Esophagus mucosa (tissue), 1 donor: Measurements from ENCODE around the gene ASIC4. TPM values are rescaled to one million over a fixed set of nuclear protein-coding genes. Genes with fewer than 3 reads are reported as not detected.
A peak's percentile ranks its signal among the peaks of the same experiment; 100 is the strongest.

Source experiments
- ATAC-seq: fragments of 200-7000 bp; cut with Tn5 transposase; one replicate; pipeline ENCODE4 v1.9.1; 2020
- total RNA-seq: library from RNA; stranded (reverse); gene quantifications from one replicate; pipeline ENCODE4 v1.2.4, GENCODE V29; 2023
- donor health status: DM: yes; HTN: yes; CAD: no.

ASIC4 gene
- total RNA-seq, 1 donor from 2014 or later: not detected

- no peak for ATAC-seq
Measured at GRCh38 chr2:219537657-219538488, 23.6 kb downstream of the ASIC4 start.

GRCh38 chr2:219538504-219538951 lies 24.2 kb downstream of the ASIC4 start:
- no peak for ATAC-seq

- no peak for ATAC-seq
Measured at GRCh38 chr2:219538956-219539788, 24.9 kb downstream of the ASIC4 start.

- ATAC-seq: no peak
Measured at GRCh38 chr2:219539926-219540678, 25.8 kb downstream of the ASIC4 start.

- ATAC-seq: no peak
Measured at GRCh38 chr2:219540784-219541504, 26.7 kb downstream of the ASIC4 start.

- ATAC-seq: peak; percentile 38
Measured at GRCh38 chr2:219541611-219542180, 27.4 kb downstream of the ASIC4 start.

- ATAC-seq: peak; percentile 57
Measured at GRCh38 chr2:219542931-219543595, 28.8 kb downstream of the ASIC4 start.

GRCh38 chr2:219543596-219544358 lies 29.5 kb downstream of the ASIC4 start, which contains the start of the genes CHPF and TMEM198:
CHPF (minus strand) TSS chr2:219543809; CDS start chr2:219543538, 271 bp downstream.
TMEM198 (plus strand) TSS chr2:219544028; CDS start chr2:219544728, 700 bp downstream.
- ATAC-seq: peak; percentile 92

GRCh38 chr2:219544567-219544966 lies 30.3 kb downstream of the ASIC4 start:
- no peak for ATAC-seq

- ATAC-seq: no peak
Measured at GRCh38 chr2:219545295-219545942, 31.1 kb downstream of the ASIC4 start.

- no peak for ATAC-seq
Measured at GRCh38 chr2:219545943-219546352, 31.7 kb downstream of the ASIC4 start.

GRCh38 chr2:219547621-219548020 lies 33.3 kb downstream of the ASIC4 start:
- no peak for ATAC-seq

GRCh38 chr2:219548990-219549389 lies 34.7 kb downstream of the ASIC4 start:
- no peak for ATAC-seq

- no peak for ATAC-seq
Measured at GRCh38 chr2:219549619-219550018, 35.3 kb downstream of the ASIC4 start.

- peak; percentile 31 for ATAC-seq
Measured at GRCh38 chr2:219551441-219552381, 37.4 kb downstream of the ASIC4 start.

- ATAC-seq: peak; percentile 85
Measured at GRCh38 chr2:219552382-219553167, 38.3 kb downstream of the ASIC4 start.

- ATAC-seq: no peak
Measured at GRCh38 chr2:219553168-219553417, 38.8 kb downstream of the ASIC4 start.

- ATAC-seq: no peak
Measured at GRCh38 chr2:219553463-219553963, 39.2 kb downstream of the ASIC4 start.
